Upper lobe of left lung (tissue), 6 donors: ENCODE results near the gene FILIP1L. TPM values are rescaled to one million over a fixed set of nuclear protein-coding genes. Genes with fewer than 3 reads are reported as not detected.

Experiments used
- ATAC-seq, 2 donors: fragments of 200-7000 bp; cut with Tn5 transposase; one replicate each; pipeline ENCODE4 v1.9.1; 2022; ENCODE audit warnings: mild to moderate bottlenecking in 2 of 2, moderate library complexity in 2 of 2; ENCODE audit not compliant: low FRiP score in 2 of 2
- DNase-seq, 2 donors: peaks; one replicate each; pipeline ENCODE4 v3.0.0-alpha.2; 2019 to 2020
- H3K27ac ChIP-seq, 4 donors: fragments of 200-600 bp; sonication (generic); one replicate each; pipeline ENCODE4 v1.5.1; 2016 to 2019
- H3K27me3 ChIP-seq, 4 donors: fragments of 200-600 bp; sonication (generic); one replicate each; pipeline ENCODE4 v1.5.1; 2017 to 2019
- H3K36me3 ChIP-seq, 4 donors: fragments of 200-600 bp; sonication (generic); one replicate each; pipeline ENCODE4 v1.5.1; 2016 to 2019
- H3K4me1 ChIP-seq, 4 donors: fragments of 200-600 bp; sonication (generic); one replicate each; pipeline ENCODE4 v1.5.1; 2018 to 2019
- H3K4me3 ChIP-seq, 4 donors: fragments of 200-600 bp; sonication (generic); one replicate each; pipeline ENCODE4 v1.5.1; 2017 to 2019; ENCODE audit warnings: mild to moderate bottlenecking in 2 of 4, moderate library complexity in 1 of 4
- H3K9me3 ChIP-seq, 4 donors: fragments of 200-600 bp; sonication (generic); one replicate each; pipeline ENCODE4 v1.5.1; 2018 to 2019
- CTCF ChIP-seq, 6 experiments: fragments of 450-650 bp in 4 of 6; fragments of 200-600 bp in 2 of 6; sonication (generic) in 2 of 6; IDR thresholded peaks; one replicate each; pipeline ENCODE4 v1.5.1; 2016 to 2019; ENCODE audit warnings: antibody characterized with exemption in 6 of 6
- EP300 ChIP-seq, 4 donors: sonication (generic); formaldehyde crosslinking; IDR thresholded peaks; one replicate each; pipeline ENCODE4 v1.5.1; 2017; ENCODE audit warnings: antibody characterized with exemption in 4 of 4, control low read depth in 2 of 4
- POLR2A ChIP-seq, 4 donors: fragments of 450-650 bp; IDR thresholded peaks; one replicate each; pipeline ENCODE4 v1.5.1; 2016 to 2017; ENCODE audit warnings: antibody characterized with exemption in 4 of 4, mild to moderate bottlenecking in 2 of 4
- POLR2AphosphoS5 ChIP-seq, 2 donors: sonication (generic); formaldehyde crosslinking; IDR thresholded peaks; one replicate each; pipeline ENCODE4 v1.5.1; 2017; ENCODE audit warnings: antibody characterized with exemption in 2 of 2
- WGBS, 2 donors: methylation state at CpG; one replicate each; pipeline ENCODE4 v1.1.5; 2017 to 2018; 5-methylcytosine and 5-hydroxymethylcytosine counted together
- total RNA-seq, 6 donors: library from RNA; depleted of rRNA in 4 of 6; stranded (reverse); fragments of >200 nt in 4 of 6; gene quantifications; one replicate each; pipeline versions ENCODE4 v1.1.0 to v1.2.1, GENCODE V29; 2016 to 2021
- donor health status: DM: no; HTN: no; CAD: no; lungs with moderate emphysema.
- donor health status: DM: no; HTN: yes; CAD: no; lungs with severe emphysema.

The FILIP1L gene
- total RNA-seq, 6 donors from 2014 or later: 19.4 to 38.2 (median 25.9) TPM

- WGBS, 2 donors: 68 to 74% methylated on average over 1 of the region's 1 CpG
- Histone ChIP-seq H3K4me3 (no peak overlapping the region), H3K36me3 (no peaks in the 10 kb centered on the region), H3K27ac (peak overlapping the region in 3 of 4 donors; percentile 21 to 44 (median 38)), H3K4me1 (peaks cover 5 to 28% (median 13%) of the 10 kb centered on the region in 4 donors), H3K9me3 (no peaks in the 10 kb centered on the region), H3K27me3 (no peaks in the 10 kb centered on the region)
- no peak for DNase-seq
- TF ChIP-seq EP300 (IDR thresholded peaks at IDR 0.05): no peak
- no peak for TF ChIP-seq POLR2A (IDR thresholded peaks at IDR 0.05)
- no peak for TF ChIP-seq POLR2AphosphoS5 (IDR thresholded peaks at IDR 0.05)
- no peak for TF ChIP-seq CTCF (IDR thresholded peaks at IDR 0.05)
- ATAC-seq: no peak
Measured at GRCh38 chr3:100073049-100073713, 41.1 kb downstream of the FILIP1L start.

GRCh38 chr3:100072326-100073048 is 41.8 kb downstream of the FILIP1L start:
- H3K9me3 ChIP-seq: no peaks in the 10 kb centered on the region
- no peak for DNase-seq
- H3K4me3 ChIP-seq: no peak overlapping the region
- 64 to 77% methylated on average over 3 of the region's 3 CpGs for WGBS, 2 donors
- H3K27me3 ChIP-seq: no peaks in the 10 kb centered on the region
- peak overlapping the region in 1 of 4 donors; percentile 6 for H3K27ac ChIP-seq
- ATAC-seq: peak in 1 of 2 donors; percentile 26
- no peaks in the 10 kb centered on the region for H3K36me3 ChIP-seq
- TF ChIP-seq POLR2AphosphoS5 (IDR thresholded peaks at IDR 0.05) (peak; percentile 9 to 21), EP300 (IDR thresholded peaks at IDR 0.05) (no peak)
- H3K4me1 ChIP-seq: peaks cover 5 to 28% (median 13%) of the 10 kb centered on the region in 4 donors

DNA sequence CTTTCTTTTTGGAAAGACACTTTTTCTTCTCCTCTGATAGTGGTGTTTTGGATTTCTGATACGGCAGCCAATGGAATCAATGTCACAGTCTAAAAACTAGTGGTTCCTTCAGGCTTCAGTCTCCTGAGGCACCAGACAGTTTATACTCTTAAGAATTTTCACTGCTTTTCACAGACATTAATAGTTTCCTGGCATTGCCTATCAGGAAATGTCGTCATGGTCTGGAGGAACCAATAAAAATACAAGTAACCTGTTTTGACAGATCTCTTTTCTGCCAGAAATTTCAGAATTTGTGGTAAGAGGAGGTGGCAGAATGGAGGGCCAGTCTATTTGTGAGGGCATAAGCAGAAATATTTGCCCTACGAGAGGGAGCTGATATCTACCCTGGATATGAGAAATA is 44.8 kb downstream of the FILIP1L start:
- Histone ChIP-seq H3K27ac (peak overlapping the region in 1 of 4 donors; percentile 3), H3K9me3 (no peaks in the 10 kb centered on the region), H3K27me3 (no peaks in the 10 kb centered on the region), H3K4me1 (peaks cover 8 to 21% (median 12%) of the 10 kb centered on the region in 4 donors), H3K4me3 (no peak overlapping the region), H3K36me3 (no peaks in the 10 kb centered on the region)
- no peak for ATAC-seq
- no peak for DNase-seq
- 68 to 70% methylated on average over 3 of the region's 3 CpGs for WGBS, 2 donors
- no peak for TF ChIP-seq EP300 (IDR thresholded peaks at IDR 0.05)
- no peak for TF ChIP-seq POLR2A (IDR thresholded peaks at IDR 0.05)
- no peak for TF ChIP-seq POLR2AphosphoS5 (IDR thresholded peaks at IDR 0.05)
- TF ChIP-seq CTCF (IDR thresholded peaks at IDR 0.05): no peak

DNA sequence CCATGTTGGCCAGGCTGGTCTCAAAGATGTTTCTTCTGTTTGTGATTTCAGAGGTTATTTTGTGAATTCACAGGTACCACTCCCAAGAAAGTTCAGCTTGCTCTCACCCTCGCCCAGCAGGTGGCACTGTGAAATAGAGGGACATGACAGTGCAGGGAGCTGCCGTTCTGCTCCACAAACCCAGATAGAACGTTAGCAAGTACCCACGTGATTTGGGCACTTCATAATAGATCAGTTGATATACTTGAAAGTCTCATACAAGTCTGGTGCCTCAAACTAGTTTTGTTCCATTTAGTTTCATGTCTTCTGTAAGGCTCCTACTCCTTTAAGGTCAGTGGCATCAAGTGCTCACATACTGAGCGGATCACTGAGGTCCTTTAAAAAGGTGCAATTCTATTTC is 45.5 kb downstream of the FILIP1L start:
- no peak overlapping the region for H3K4me3 ChIP-seq
- H3K36me3 ChIP-seq: no peaks in the 10 kb centered on the region
- ATAC-seq: peak; percentile 92 to 93
- H3K27ac ChIP-seq: peak overlapping the region in 1 of 4 donors; percentile 3
- DNase-seq: peak in 1 of 2 donors; percentile 86
- H3K4me1 ChIP-seq: peaks cover 11 to 28% (median 16%) of the 10 kb centered on the region in 4 donors
- H3K27me3 ChIP-seq: no peaks in the 10 kb centered on the region
- WGBS, 2 donors: 3 to 13% methylated on average over 5 of the region's 5 CpGs
- H3K9me3 ChIP-seq: no peaks in the 10 kb centered on the region
- TF ChIP-seq EP300 (IDR thresholded peaks at IDR 0.05) (no peak), CTCF (IDR thresholded peaks at IDR 0.05) (peak; percentile 60 to 83 (median 74)), POLR2A (IDR thresholded peaks at IDR 0.05) (peak in 1 of 4 donors; percentile 27)

- Histone ChIP-seq H3K27ac (no peak overlapping the region), H3K4me1 (peaks cover 13 to 25% (median 18%) of the 10 kb centered on the region in 4 donors), H3K9me3 (no peaks in the 10 kb centered on the region), H3K27me3 (no peaks in the 10 kb centered on the region), H3K36me3 (no peaks in the 10 kb centered on the region), H3K4me3 (no peak overlapping the region)
- no peak for TF ChIP-seq EP300 (IDR thresholded peaks at IDR 0.05)
- no peak for TF ChIP-seq CTCF (IDR thresholded peaks at IDR 0.05)
- TF ChIP-seq POLR2AphosphoS5 (IDR thresholded peaks at IDR 0.05): no peak
- TF ChIP-seq POLR2A (IDR thresholded peaks at IDR 0.05): no peak
- no peak for ATAC-seq
- DNase-seq: no peak
Measured at GRCh38 chr3:100067589-100067988, 46.7 kb downstream of the FILIP1L start.
